ENCODE measurements around the gene DDX52.

Gene DDX52

GRCh38 chr17:37574427-37574826 lies 68.8 kb downstream of the DDX52 start:
- no peak for DNase-seq (ENCODE audit: low read depth)

- no peak for DNase-seq (ENCODE audit: low read depth)
These were observed 71.6 kb downstream of the DDX52 start for GRCh38 chr17:37571674-37572073.

GRCh38 chr17:37570527-37571093 lies 72.6 kb downstream of the DDX52 start:
- no peak for DNase-seq (ENCODE audit: low read depth)

- no peak for DNase-seq (ENCODE audit: low read depth)
These were observed 74.7 kb downstream of the DDX52 start for GRCh38 chr17:37568350-37569053.

GRCh38 chr17:37567538-37567937 lies 75.7 kb downstream of the DDX52 start:
- no peak for DNase-seq (ENCODE audit: low read depth)

- DNase-seq (ENCODE audit: low read depth) = no peak
These were observed 76.1 kb downstream of the DDX52 start for GRCh38 chr17:37567137-37567536.

GRCh38 chr17:37564252-37564651 lies 79.0 kb downstream of the DDX52 start:
- DNase-seq (ENCODE audit: low read depth) = no peak

GRCh38 chr17:37562016-37562745 lies 81.1 kb downstream of the DDX52 start:
- no peak for DNase-seq (ENCODE audit: low read depth)
